T-cell (primary cell): Measurements from ENCODE around the gene ADD3. TPM values are rescaled to one million over a fixed set of nuclear protein-coding genes. Genes with fewer than 3 reads are reported as not detected.

Experiments used
- total RNA-seq, 35 experiments: library from RNA in 6 of 35; stranded (reverse) in 6 of 35; fragments of 120-200 nt in 1 of 35; gene quantifications; one replicate each; pipeline versions ENCODE4 v1.2.1 to v1.2.4 and lab custom pipeline; 2013 to 2026

The ADD3 gene
- total RNA-seq, 5 donors from 2014 or later (not counting 1 experiment from before 2014, with no cell fraction given): 296 to 481 (median 303) TPM

Other genes starting within 250 kb of the ADD3 start
- 10 to 100 TPM; 40.0 to 63.9 (median 44.6) TPM for gene XPNPEP1, start 84.5 kb upstream of the ADD3 start, total RNA-seq
- 10 to 100 TPM; 40.2 to 54.1 (median 44.4) TPM for gene MXI1, start 199.6 kb downstream of the ADD3 start, total RNA-seq